HG03135 (cell line): ENCODE measurements around the gene DOCK4.

Experiments used
- ATAC-seq: cut with Tn5 transposase; IDR thresholded peaks from one replicate; pipeline ENCODE4 v1.9.1; 2021; ENCODE audit warnings: mild to moderate bottlenecking, moderate library complexity; ENCODE audit not compliant: unreplicated experiment

Gene DOCK4

DNA sequence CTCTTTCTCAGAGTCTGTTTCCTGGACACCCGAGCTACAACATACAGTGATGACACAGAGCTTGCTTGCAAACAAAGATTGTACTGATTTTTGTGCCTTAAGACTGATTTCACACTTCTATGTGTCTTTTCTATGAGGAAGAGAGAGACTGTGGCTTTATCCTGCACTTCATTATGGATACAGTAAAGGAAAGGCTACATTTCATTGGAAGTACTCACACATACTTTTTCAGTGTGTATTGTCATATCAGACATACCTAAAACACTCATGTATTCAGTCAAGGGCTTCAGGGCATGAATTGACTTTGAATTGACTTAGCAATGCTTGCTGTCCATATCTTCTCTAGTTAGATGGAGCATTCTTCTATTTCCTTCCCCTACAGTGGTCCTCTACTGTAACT lies 508.4 kb downstream of the DOCK4 start:
- no peak for ATAC-seq

DNA sequence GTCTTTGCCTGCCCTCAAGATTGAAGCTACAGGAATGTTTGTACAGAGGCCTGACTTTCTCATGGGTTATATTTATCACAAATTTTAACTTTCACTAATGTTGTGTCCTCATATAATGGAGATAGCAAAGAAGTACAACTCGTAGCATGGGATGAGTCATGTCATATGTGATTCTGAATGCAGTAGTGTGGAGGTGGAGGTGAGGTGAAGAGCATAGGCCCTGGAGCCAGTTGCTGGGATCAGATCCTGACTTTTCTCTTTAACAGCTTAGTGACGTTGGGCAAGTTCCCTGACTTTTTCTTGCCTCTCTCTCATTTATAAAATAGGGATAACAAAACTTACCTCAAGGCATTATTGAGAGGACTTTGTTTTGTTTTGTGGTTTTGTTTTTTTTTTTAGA lies 511.8 kb downstream of the DOCK4 start:
- no peak for ATAC-seq

DNA sequence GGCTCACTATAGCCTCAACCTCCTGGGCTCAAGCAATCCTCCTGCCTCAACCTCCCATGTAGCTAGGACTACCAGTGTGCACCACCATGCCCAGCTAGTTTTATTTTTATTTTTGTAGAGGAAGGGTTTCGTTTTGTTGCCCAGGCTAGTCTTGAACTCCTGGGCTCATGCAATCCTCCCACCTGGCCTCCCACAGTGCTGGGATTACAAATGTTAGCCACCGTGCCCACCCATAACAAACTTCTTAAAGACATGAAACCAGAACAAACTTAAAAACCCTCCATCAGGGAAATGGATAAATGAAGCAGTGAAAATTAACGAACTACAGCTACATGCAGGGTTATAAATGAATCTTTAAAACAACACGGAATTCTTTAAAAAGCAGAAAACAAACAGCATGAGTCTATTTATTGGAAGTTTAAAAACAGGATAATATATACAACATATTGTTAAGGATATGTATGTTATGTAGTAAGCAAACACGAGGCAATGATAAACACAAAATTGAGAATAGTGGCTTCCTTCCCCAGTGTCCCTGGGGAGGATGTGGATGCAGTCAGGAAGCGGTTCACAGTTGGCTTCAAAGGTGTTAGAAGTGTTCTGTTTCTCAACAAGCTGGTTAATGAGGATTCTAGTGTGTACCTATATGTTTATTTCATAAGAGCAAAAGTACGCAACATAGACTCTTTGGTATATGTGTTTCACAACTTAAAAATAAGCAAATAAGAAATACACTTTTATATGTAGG lies 515.7 kb downstream of the DOCK4 start:
- ATAC-seq, result no peak

GRCh38 chr7:111685349-111685748 lies 520.9 kb downstream of the DOCK4 start:
- ATAC-seq, result no peak

DNA sequence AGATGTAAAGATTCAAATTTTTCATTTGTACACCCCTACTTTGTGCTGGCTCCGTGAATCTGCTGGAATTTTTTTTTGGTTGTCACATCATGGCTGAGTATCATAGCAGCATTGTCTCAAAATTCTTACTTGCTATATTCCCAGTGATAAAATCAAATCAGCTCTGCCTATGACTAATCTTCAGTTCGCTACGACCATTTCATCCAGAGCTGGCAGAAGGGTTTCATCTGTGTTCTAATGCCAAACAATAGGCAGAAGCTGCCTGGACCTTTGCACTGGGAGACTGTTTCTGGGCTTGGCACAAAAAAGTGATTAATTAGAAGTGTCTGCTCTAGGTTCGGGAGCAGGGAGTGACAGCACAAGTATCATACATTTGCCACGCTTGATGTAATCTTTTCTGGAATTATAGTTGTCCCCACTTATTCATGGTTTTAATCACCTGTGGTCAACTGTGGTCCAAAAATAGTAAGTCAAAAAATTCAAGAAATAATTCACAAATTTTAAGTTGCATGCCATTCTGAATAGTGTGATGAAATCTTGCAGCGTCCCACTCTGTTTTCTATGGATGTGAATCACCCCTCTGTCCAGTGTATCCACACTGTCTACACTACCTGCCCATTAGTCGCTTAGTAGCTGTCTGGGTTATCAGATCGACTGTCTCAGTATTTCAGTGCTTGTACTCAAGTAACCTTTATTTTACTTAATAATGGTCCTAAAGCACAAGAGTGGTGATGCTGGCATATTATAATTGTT lies 523.4 kb downstream of the DOCK4 start:
- no peak for ATAC-seq

DNA sequence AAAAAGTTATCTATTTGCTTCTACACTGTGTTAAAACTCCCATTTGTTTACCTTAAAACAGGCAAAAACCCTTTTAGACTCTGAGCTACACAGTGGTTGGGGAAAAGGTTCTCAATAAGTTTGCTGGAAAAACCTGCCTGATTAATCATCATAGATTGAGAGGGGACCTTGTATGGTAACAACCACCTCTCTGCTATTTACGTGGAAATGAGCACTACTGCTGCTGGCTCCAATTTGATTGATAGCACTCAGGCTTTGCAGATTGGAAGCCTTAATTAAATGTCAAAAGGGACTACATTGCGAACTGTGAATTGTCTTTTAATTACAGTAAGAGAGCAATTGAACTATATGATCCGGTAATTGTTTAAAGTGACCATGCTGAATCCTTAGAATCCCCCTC lies 525.0 kb downstream of the DOCK4 start:
- ATAC-seq, result no peak

DNA sequence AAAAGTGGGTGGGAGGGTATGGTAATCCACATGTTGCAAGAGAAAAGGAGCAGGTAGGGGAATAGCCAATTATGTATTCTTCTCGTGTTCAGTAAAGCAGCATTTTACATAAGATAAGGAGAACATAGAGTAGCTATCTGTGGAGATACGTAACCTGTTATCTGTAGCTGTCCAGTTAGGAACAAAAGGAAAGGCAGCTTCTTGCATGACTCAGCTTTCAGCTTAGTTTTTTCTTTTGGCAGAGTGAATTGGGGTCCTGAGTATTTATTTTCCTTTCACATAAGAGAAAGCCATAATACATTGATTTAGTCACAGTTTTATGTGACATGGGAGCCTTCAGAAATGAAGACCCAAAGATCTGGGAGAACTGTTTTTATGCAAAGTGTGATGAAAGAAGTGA lies 527.2 kb downstream of the DOCK4 start:
- no peak for ATAC-seq

DNA sequence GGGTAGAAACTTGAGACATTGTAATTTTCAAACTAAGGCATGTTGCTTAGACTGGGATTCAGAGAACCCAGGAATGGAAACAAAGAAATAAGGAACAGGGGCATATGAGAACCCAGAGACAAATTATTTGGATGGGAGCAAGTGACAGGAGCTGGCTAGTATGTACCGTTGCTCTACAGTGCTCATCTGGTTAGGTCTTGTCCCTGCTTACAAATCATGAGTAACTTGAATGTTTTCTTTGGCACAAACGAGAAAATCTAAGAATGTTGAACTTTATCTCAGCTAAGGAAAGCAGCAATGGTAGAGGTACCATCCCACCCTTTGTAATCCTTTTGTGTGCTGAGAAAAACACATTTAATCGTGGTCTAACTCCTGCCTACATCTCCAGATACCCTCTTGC lies 527.9 kb downstream of the DOCK4 start:
- no peak for ATAC-seq

DNA sequence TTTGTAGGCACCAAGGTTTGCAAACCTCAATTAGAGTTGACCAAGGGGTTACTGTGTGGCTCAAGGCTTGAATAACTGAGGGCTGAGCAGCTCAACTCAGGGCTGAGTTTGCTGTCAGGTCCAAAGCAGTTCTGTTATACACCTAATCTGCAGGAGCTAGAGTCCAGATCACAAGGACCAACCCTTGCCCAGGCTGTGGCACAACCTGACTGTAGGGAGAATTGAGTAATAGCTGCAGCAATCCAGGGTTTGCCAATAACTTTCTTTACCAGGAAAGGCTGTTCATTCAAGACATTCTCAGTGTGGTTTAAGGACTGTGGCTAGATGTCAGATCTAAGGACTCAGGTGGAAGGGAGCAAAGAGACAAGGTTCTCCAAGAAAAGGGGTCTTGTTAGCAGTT lies 528.4 kb downstream of the DOCK4 start:
- no peak for ATAC-seq

GRCh38 chr7:111676811-111677210 lies 529.4 kb downstream of the DOCK4 start:
- ATAC-seq, result no peak
